ENCODE data around the gene SEMA3C. TPM values are rescaled to one million over a fixed set of nuclear protein-coding genes. Genes with fewer than 3 reads are reported as not detected.
A peak's percentile ranks its signal among the peaks of the same experiment; 100 is the strongest.

SEMA3C gene
- total and polyA plus RNA-seq, 2 donors (not counting 1 experiment from before 2014, with no cell fraction given): 310 to 322 TPM

GRCh38 chr7:80860554-80860953, 58.3 kb downstream of the SEMA3C start:
- DNase-seq (ENCODE audit: low read depth in 2 of 2): no peak
- Histone ChIP-seq H3K4me3 (replicated peaks in 1 of 4; ENCODE audit: control extremely low read depth in 1 of 4, insufficient read depth in 1 of 4, low read depth in 3 of 4, low read length in 4 of 4) (no peak overlapping the region), H3K27me3 (ENCODE audit: control insufficient read depth, insufficient read depth, low read length) (no peaks in the 10 kb centered on the region), H3K9me3 (ENCODE audit: control insufficient read depth, insufficient read depth, low read depth, low read length) (no peaks in the 10 kb centered on the region), H3K36me3 (ENCODE audit: control insufficient read depth, insufficient read depth, low read length) (no peaks in the 10 kb centered on the region), H4K20me1 (ENCODE audit: control insufficient read depth, extremely low read depth, insufficient read depth, low read length) (no peaks in the 10 kb centered on the region), H3K79me2 (ENCODE audit: control insufficient read depth, insufficient read depth, low read length) (peaks cover 78% of the 10 kb centered on the region), H3K27ac (ENCODE audit: insufficient read depth, low read length) (no peak overlapping the region), H2AFZ (ENCODE audit: low read length) (no peak overlapping the region), H3K4me1 (ENCODE audit: control insufficient read depth, extremely low read depth, insufficient read depth, low read length) (peaks cover 19% of the 10 kb centered on the region), H3K4me2 (ENCODE audit: extremely low read depth, insufficient read depth, low read length) (no peak overlapping the region), H3K9ac (ENCODE audit: insufficient read depth, low read length) (no peak overlapping the region)
- TF ChIP-seq CTCF (conservative IDR thresholded peaks at IDR 0.05 in 1 of 2, IDR thresholded peaks at IDR 0.05 in 1 of 2; ENCODE audit: low read depth in 1 of 2, low read length in 2 of 2) (no peak), EZH2 (IDR thresholded peaks at IDR 0.05; ENCODE audit: low read length, missing control alignments) (no peak)

- H3K27ac ChIP-seq (ENCODE audit: insufficient read depth, low read length): peak overlapping the region; percentile 34
- peak; percentile 50 to 89 for DNase-seq (ENCODE audit: low read depth in 2 of 2)
- no peak for TF ChIP-seq CTCF (conservative IDR thresholded peaks at IDR 0.05 in 1 of 2, IDR thresholded peaks at IDR 0.05 in 1 of 2; ENCODE audit: low read depth in 1 of 2, low read length in 2 of 2)
- TF ChIP-seq EZH2 (IDR thresholded peaks at IDR 0.05; ENCODE audit: low read length, missing control alignments): no peak
- peaks cover 79% of the 10 kb centered on the region for H3K79me2 ChIP-seq (ENCODE audit: control insufficient read depth, insufficient read depth, low read length)
- H3K36me3 ChIP-seq (ENCODE audit: control insufficient read depth, insufficient read depth, low read length): no peaks in the 10 kb centered on the region
- H3K9ac ChIP-seq (ENCODE audit: insufficient read depth, low read length): no peak overlapping the region
- H3K27me3 ChIP-seq (ENCODE audit: control insufficient read depth, insufficient read depth, low read length): no peaks in the 10 kb centered on the region
- H3K4me3 ChIP-seq (replicated peaks in 1 of 4; ENCODE audit: control extremely low read depth in 1 of 4, insufficient read depth in 1 of 4, low read depth in 3 of 4, low read length in 4 of 4): no peak overlapping the region
- H4K20me1 ChIP-seq (ENCODE audit: control insufficient read depth, extremely low read depth, insufficient read depth, low read length): no peaks in the 10 kb centered on the region
- H3K4me2 ChIP-seq (ENCODE audit: extremely low read depth, insufficient read depth, low read length): peak overlapping the region; percentile 62
- no peaks in the 10 kb centered on the region for H3K9me3 ChIP-seq (ENCODE audit: control insufficient read depth, insufficient read depth, low read depth, low read length)
- peaks cover 19% of the 10 kb centered on the region for H3K4me1 ChIP-seq (ENCODE audit: control insufficient read depth, extremely low read depth, insufficient read depth, low read length)
- H2AFZ ChIP-seq (ENCODE audit: low read length): no peak overlapping the region
These were observed 59.4 kb downstream of the SEMA3C start for GRCh38 chr7:80859272-80859970.

GRCh38 chr7:80858141-80858903, 60.5 kb downstream of the SEMA3C start:
- Histone ChIP-seq H3K9me3 (ENCODE audit: control insufficient read depth, insufficient read depth, low read depth, low read length) (no peaks in the 10 kb centered on the region), H3K36me3 (ENCODE audit: control insufficient read depth, insufficient read depth, low read length) (no peaks in the 10 kb centered on the region), H3K79me2 (ENCODE audit: control insufficient read depth, insufficient read depth, low read length) (peaks cover 81% of the 10 kb centered on the region), H4K20me1 (ENCODE audit: control insufficient read depth, extremely low read depth, insufficient read depth, low read length) (no peaks in the 10 kb centered on the region), H2AFZ (ENCODE audit: low read length) (no peak overlapping the region), H3K9ac (ENCODE audit: insufficient read depth, low read length) (no peak overlapping the region), H3K4me1 (ENCODE audit: control insufficient read depth, extremely low read depth, insufficient read depth, low read length) (peaks cover 19% of the 10 kb centered on the region), H3K27ac (ENCODE audit: insufficient read depth, low read length) (peak overlapping the region; percentile 8), H3K4me3 (replicated peaks in 1 of 4; ENCODE audit: control extremely low read depth in 1 of 4, insufficient read depth in 1 of 4, low read depth in 3 of 4, low read length in 4 of 4) (no peak overlapping the region), H3K4me2 (ENCODE audit: extremely low read depth, insufficient read depth, low read length) (peak overlapping the region; percentile 30), H3K27me3 (ENCODE audit: control insufficient read depth, insufficient read depth, low read length) (no peaks in the 10 kb centered on the region)
- TF ChIP-seq CTCF (conservative IDR thresholded peaks at IDR 0.05 in 1 of 2, IDR thresholded peaks at IDR 0.05 in 1 of 2; ENCODE audit: low read depth in 1 of 2, low read length in 2 of 2) (no peak), EZH2 (IDR thresholded peaks at IDR 0.05; ENCODE audit: low read length, missing control alignments) (no peak)
- peak; percentile 55 to 82 for DNase-seq (ENCODE audit: low read depth in 2 of 2)
